Keratinocyte (primary cell): ENCODE data around the gene PI4KA. TPM values are rescaled to one million over a fixed set of nuclear protein-coding genes. Genes with fewer than 3 reads are reported as not detected.

ENCODE experiments used
- DNase-seq: peaks from one replicate; pipeline ENCODE4 v3.0.0-alpha.2; 2011; ENCODE audit warnings: low read depth, missing footprints, low spot score
- FAIRE-seq: peaks from 2 replicates; lab custom pipeline; 2011; peaks lifted over from hg19 to GRCh38; lab: Jason Lieb, UNC
- H2AFZ ChIP-seq: 2 replicates; pipeline ENCODE4 v1.6.0; 2012; ENCODE audit warnings: low read length, control low read depth, inconsistent platforms; ENCODE audit not compliant: control insufficient read depth
- H3K27ac ChIP-seq: 2 replicates; pipeline ENCODE4 v1.5.1; 2011; ENCODE audit warnings: low read length; ENCODE audit not compliant: control insufficient read depth, insufficient read depth
- H3K27me3 ChIP-seq: 3 replicates; pipeline ENCODE4 v1.6.0; 2011; ENCODE audit warnings: low read length; ENCODE audit not compliant: control insufficient read depth, insufficient read depth; ENCODE audit errors: extremely low read depth
- H3K36me3 ChIP-seq, 2 experiments: 2 replicates in 1 of 2; 3 replicates in 1 of 2; pipeline ENCODE4 v1.5.1; 2011; ENCODE audit warnings: low read length in 2 of 2, mild to moderate bottlenecking in 1 of 2; ENCODE audit not compliant: control insufficient read depth in 2 of 2, insufficient read depth in 2 of 2; ENCODE audit errors: extremely low read depth in 1 of 2
- H3K4me1 ChIP-seq: 3 replicates; pipeline ENCODE4 v1.5.1; 2011; ENCODE audit warnings: low read length; ENCODE audit not compliant: control insufficient read depth, insufficient read depth; ENCODE audit errors: extremely low read depth
- H3K4me2 ChIP-seq: 3 replicates; pipeline ENCODE4 v1.6.0; 2011; ENCODE audit warnings: low read depth, low read length; ENCODE audit not compliant: control insufficient read depth, insufficient read depth; ENCODE audit errors: extremely low read depth
- H3K4me3 ChIP-seq, 3 experiments: fragments of 200-600 bp in 1 of 3; sonication (generic) in 1 of 3; 2 replicates in 2 of 3; 3 replicates in 1 of 3; pipeline ENCODE4 v1.5.1; 2011 to 2016; ENCODE audit warnings: low read length in 3 of 3, mild to moderate bottlenecking in 3 of 3, control low read depth in 2 of 3, inconsistent platforms in 1 of 3, low read depth in 1 of 3, mixed read lengths in 1 of 3, mixed run types in 1 of 3, moderate library complexity in 1 of 3; ENCODE audit not compliant: control insufficient read depth in 2 of 3, insufficient read depth in 2 of 3; ENCODE audit errors: extremely low read depth in 1 of 3
- H3K79me2 ChIP-seq: 2 replicates; pipeline ENCODE4 v1.6.0; 2012; ENCODE audit warnings: low read length; ENCODE audit not compliant: control insufficient read depth, insufficient read depth
- H3K9ac ChIP-seq: 3 replicates; pipeline ENCODE4 v1.6.0; 2011; ENCODE audit warnings: low read length; ENCODE audit not compliant: control insufficient read depth, insufficient read depth; ENCODE audit errors: extremely low read depth
- H3K9me1 ChIP-seq: 3 replicates; pipeline ENCODE4 v1.6.0; 2011; ENCODE audit warnings: low read length; ENCODE audit not compliant: control insufficient read depth, insufficient read depth; ENCODE audit errors: extremely low read depth
- H3K9me3 ChIP-seq: 2 replicates; pipeline ENCODE4 v1.5.1; 2012; ENCODE audit warnings: low read depth, low read length; ENCODE audit not compliant: control insufficient read depth
- H4K20me1 ChIP-seq: 3 replicates; pipeline ENCODE4 v1.6.0; 2011; ENCODE audit warnings: low read length; ENCODE audit not compliant: control insufficient read depth, insufficient read depth; ENCODE audit errors: extremely low read depth
- EZH2 ChIP-seq: IDR thresholded peaks from one replicate; pipeline ENCODE4 v1.6.1; 2012; ENCODE audit warnings: inconsistent platforms, mild to moderate bottlenecking, low read length, moderate library complexity
- dilution Hi-C: fragments of 300-500 bp; cut with MboI; formaldehyde crosslinking; loops from one replicate; pipeline ENCODE4 v1.7.0; 2020; ENCODE audit warnings: low sequenced_read_pairs; ENCODE audit not compliant: extremely low pct_ligation_motif_present
- polyA plus RNA-seq, 5 experiments: library from polyadenylated mRNA; depleted of rRNA in 3 of 5; stranded (reverse) in 3 of 5; stranded (forward) in 1 of 5; unstranded in 1 of 5; fragments of >200 nt; gene quantifications; 1 replicate in 1 of 5; 2 replicates in 3 of 5; 3 replicates in 1 of 5; pipeline versions ENCODE4 v1.2.1 to v1.2.3, GENCODE V29; 2011 to 2012; ENCODE audit warnings: missing spikeins in 2 of 5, low read depth in 1 of 5, low replicate concordance in 1 of 5
- TF ChIP-seq, protein P1 (sequence below), 3 experiments: IDR thresholded peaks in 1 of 3; conservative IDR thresholded peaks in 1 of 3; optimal IDR thresholded peaks in 1 of 3; 2 replicates in 2 of 3; 3 replicates in 1 of 3; pipeline versions ENCODE3 to v1.5.1; 2011; ENCODE audit warnings: low read length in 3 of 3, mild to moderate bottlenecking in 3 of 3, moderate library complexity in 2 of 3, control low read depth in 1 of 3, inconsistent platforms in 1 of 3; ENCODE audit not compliant: insufficient read depth in 2 of 3; ENCODE audit errors: extremely low read depth in 1 of 3

The PI4KA gene
- polyA plus RNA-seq, 1 donor (not counting 4 experiments of a cell fraction or from before 2014, with no cell fraction given): 13.6 TPM

DNA sequence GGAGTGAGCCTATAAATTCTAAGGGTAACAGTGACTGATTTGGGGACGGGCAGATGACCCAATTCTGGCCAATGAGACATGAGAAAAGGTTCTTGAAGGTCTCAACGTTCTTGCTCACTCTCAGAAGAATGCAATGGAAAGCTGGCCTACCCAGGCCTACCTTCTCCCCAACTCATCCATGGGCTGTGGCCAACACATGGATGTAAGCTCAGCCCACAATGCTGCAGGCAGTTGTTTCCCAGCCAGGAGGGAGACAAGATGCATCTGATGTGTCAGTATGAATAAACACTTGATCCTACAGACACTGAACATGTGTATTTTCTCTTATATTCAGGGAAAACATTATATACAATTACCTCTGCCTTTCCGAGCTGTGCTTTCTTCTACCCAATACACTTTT lies 24.4 kb downstream of the PI4KA start:
- Histone ChIP-seq H3K4me3 (no peak overlapping the region), H3K27me3 (no peaks in the 10 kb centered on the region), H3K27ac (no peak overlapping the region), H3K79me2 (peaks cover under 1% of the 10 kb centered on the region), H3K9ac (no peak overlapping the region), H2AFZ (no peak overlapping the region), H3K4me1 (no peaks in the 10 kb centered on the region), H3K9me3 (no peaks in the 10 kb centered on the region), H3K4me2 (no peak overlapping the region), H3K36me3 (peaks cover 2 to 5% of the 10 kb centered on the region in 2 experiments), H4K20me1 (no peaks in the 10 kb centered on the region), H3K9me1 (no peaks in the 10 kb centered on the region)
- dilution Hi-C loops: no loop called here
- FAIRE-seq (no peak), DNase-seq (no peak)
- TF ChIP-seq EZH2: no peak
- TF ChIP-seq, protein P1, sequence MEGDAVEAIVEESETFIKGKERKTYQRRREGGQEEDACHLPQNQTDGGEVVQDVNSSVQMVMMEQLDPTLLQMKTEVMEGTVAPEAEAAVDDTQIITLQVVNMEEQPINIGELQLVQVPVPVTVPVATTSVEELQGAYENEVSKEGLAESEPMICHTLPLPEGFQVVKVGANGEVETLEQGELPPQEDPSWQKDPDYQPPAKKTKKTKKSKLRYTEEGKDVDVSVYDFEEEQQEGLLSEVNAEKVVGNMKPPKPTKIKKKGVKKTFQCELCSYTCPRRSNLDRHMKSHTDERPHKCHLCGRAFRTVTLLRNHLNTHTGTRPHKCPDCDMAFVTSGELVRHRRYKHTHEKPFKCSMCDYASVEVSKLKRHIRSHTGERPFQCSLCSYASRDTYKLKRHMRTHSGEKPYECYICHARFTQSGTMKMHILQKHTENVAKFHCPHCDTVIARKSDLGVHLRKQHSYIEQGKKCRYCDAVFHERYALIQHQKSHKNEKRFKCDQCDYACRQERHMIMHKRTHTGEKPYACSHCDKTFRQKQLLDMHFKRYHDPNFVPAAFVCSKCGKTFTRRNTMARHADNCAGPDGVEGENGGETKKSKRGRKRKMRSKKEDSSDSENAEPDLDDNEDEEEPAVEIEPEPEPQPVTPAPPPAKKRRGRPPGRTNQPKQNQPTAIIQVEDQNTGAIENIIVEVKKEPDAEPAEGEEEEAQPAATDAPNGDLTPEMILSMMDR (optimal IDR thresholded peaks at IDR 0.05 in 1 of 3, IDR thresholded peaks at IDR 0.05 in 1 of 3, conservative IDR thresholded peaks at IDR 0.05 in 1 of 3; ENCODE audit: extremely low read depth in 1 of 3, insufficient read depth in 2 of 3, low read length in 3 of 3): no peak

DNA sequence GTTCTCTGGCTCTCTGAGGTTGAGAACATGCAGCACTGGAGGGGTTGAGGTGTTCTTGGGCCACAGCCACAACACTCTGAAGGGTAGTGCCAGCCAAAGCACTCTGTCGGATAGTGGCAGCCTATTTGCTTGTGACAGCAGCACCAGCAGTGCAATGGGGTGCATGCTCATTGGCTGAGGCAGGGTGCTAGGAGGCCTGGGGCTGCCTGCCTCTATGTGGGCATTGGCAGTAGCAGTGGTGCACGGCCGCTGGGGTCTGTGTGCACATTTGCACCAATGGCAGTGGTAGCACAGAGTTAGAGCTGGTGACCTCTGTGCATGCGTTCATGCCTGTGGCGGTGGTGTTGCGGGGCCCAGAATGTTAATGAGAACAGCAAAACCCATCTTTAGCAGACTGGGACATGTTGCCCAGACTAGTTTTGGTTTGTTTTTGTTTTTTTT lies 25.4 kb downstream of the PI4KA start:
- no peaks in the 10 kb centered on the region for H3K9me3 ChIP-seq
- no peaks in the 10 kb centered on the region for H3K4me1 ChIP-seq
- H3K27ac ChIP-seq: no peak overlapping the region
- H3K27me3 ChIP-seq: no peaks in the 10 kb centered on the region
- peaks cover 2 to 5% of the 10 kb centered on the region in 2 experiments for H3K36me3 ChIP-seq
- no peak for DNase-seq
- H3K9me1 ChIP-seq: no peaks in the 10 kb centered on the region
- no peaks in the 10 kb centered on the region for H4K20me1 ChIP-seq
- H3K4me2 ChIP-seq: no peak overlapping the region
- dilution Hi-C loops: no loop called here
- H2AFZ ChIP-seq: no peak overlapping the region
- no peak for FAIRE-seq
- TF ChIP-seq, protein P1 (optimal IDR thresholded peaks at IDR 0.05 in 1 of 3, IDR thresholded peaks at IDR 0.05 in 1 of 3, conservative IDR thresholded peaks at IDR 0.05 in 1 of 3; ENCODE audit: extremely low read depth in 1 of 3, insufficient read depth in 2 of 3, low read length in 3 of 3): no peak
- TF ChIP-seq EZH2: no peak
- no peak overlapping the region for H3K4me3 ChIP-seq
- H3K9ac ChIP-seq: no peak overlapping the region
- H3K79me2 ChIP-seq: no peaks in the 10 kb centered on the region
